Neutrophil (primary cell): Measurements from ENCODE around the gene PPDPF.
A peak's percentile ranks its signal among the peaks of the same experiment; 100 is the strongest.

ENCODE experiments used
- H3K27ac ChIP-seq: fragments of 200-600 bp; sonication (generic); 2 replicates; pipeline ENCODE4 v1.5.1; 2016; ENCODE audit warnings: mild to moderate bottlenecking, moderate library complexity
- H3K27me3 ChIP-seq: fragments of 200-600 bp; sonication (generic); 2 replicates; pipeline ENCODE4 v1.6.0; 2016; ENCODE audit warnings: mild to moderate bottlenecking
- H3K36me3 ChIP-seq: fragments of 200-600 bp; sonication (generic); 2 replicates; pipeline ENCODE4 v1.5.1; 2017
- H3K4me1 ChIP-seq, 2 experiments: fragments of 200-600 bp in 1 of 2; sonication (generic) in 1 of 2; 1 replicate in 1 of 2; 2 replicates in 1 of 2; pipeline versions ENCODE4 v1.5.1 to v1.6.1; 2013 to 2016; ENCODE audit warnings: low read depth in 1 of 2, low read length in 1 of 2, mild to moderate bottlenecking in 1 of 2, moderate library complexity in 1 of 2; ENCODE audit not compliant: control insufficient read depth in 1 of 2, insufficient read depth in 1 of 2
- H3K4me3 ChIP-seq, 2 experiments: fragments of 200-600 bp in 1 of 2; sonication (generic) in 1 of 2; 1 replicate in 1 of 2; 2 replicates in 1 of 2; pipeline ENCODE4 v1.5.1; 2013 to 2016; ENCODE audit warnings: low read depth in 1 of 2, low read length in 1 of 2, mild to moderate bottlenecking in 1 of 2, moderate library complexity in 1 of 2
- H3K9me3 ChIP-seq: fragments of 200-600 bp; sonication (generic); 2 replicates; pipeline ENCODE4 v1.5.1; 2016
- TF ChIP-seq, protein P1 (sequence below): fragments of 200-600 bp; sonication (generic); IDR thresholded peaks from 2 replicates; pipeline ENCODE4 v1.5.1; 2016; ENCODE audit warnings: antibody characterized with exemption

Gene PPDPF

GRCh38 chr20:63538204-63539091, 17.9 kb downstream of the PPDPF start:
- H3K27ac ChIP-seq = peak overlapping the region; percentile 79
- H3K4me3 ChIP-seq = peak overlapping the region; percentile 58 to 68

DNA sequence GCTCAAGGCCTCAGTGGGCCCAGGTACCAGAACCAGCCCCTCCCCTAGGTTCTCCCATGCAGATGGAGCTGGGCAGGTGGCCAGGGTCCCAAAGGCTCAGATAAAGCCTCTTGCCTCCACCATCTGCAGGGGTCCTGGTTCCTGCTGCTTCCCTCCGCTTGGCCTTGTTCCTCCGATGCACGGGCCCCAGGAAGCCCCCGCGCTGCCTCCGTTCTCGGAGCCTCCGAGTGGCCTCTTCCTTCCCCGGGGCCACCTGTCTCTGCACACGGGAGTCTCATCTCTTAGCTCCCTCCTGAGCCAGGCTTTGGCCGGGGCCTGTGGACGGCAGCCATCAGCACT, 18.5 kb downstream of the PPDPF start:
- Histone ChIP-seq H3K9me3 (no peaks in the 10 kb centered on the region), H3K4me1 (peaks cover 17 to 26% of the 10 kb centered on the region in 2 experiments), H3K36me3 (no peaks in the 10 kb centered on the region), H3K27ac (no peak overlapping the region), H3K27me3 (peaks cover 48% of the 10 kb centered on the region), H3K4me3 (no peak overlapping the region)
- TF ChIP-seq, protein P1, sequence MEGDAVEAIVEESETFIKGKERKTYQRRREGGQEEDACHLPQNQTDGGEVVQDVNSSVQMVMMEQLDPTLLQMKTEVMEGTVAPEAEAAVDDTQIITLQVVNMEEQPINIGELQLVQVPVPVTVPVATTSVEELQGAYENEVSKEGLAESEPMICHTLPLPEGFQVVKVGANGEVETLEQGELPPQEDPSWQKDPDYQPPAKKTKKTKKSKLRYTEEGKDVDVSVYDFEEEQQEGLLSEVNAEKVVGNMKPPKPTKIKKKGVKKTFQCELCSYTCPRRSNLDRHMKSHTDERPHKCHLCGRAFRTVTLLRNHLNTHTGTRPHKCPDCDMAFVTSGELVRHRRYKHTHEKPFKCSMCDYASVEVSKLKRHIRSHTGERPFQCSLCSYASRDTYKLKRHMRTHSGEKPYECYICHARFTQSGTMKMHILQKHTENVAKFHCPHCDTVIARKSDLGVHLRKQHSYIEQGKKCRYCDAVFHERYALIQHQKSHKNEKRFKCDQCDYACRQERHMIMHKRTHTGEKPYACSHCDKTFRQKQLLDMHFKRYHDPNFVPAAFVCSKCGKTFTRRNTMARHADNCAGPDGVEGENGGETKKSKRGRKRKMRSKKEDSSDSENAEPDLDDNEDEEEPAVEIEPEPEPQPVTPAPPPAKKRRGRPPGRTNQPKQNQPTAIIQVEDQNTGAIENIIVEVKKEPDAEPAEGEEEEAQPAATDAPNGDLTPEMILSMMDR = no peak

More at GRCh38 chr20:63538204-63539091, 17.9 kb downstream of the PPDPF start:
- H3K27me3 ChIP-seq = peaks cover 51% of the 10 kb centered on the region
- TF ChIP-seq, protein P1 = no peak
- H3K4me1 ChIP-seq = peaks cover 17 to 26% of the 10 kb centered on the region in 2 experiments
- H3K36me3 ChIP-seq = no peaks in the 10 kb centered on the region
- no peaks in the 10 kb centered on the region for H3K9me3 ChIP-seq

DNA sequence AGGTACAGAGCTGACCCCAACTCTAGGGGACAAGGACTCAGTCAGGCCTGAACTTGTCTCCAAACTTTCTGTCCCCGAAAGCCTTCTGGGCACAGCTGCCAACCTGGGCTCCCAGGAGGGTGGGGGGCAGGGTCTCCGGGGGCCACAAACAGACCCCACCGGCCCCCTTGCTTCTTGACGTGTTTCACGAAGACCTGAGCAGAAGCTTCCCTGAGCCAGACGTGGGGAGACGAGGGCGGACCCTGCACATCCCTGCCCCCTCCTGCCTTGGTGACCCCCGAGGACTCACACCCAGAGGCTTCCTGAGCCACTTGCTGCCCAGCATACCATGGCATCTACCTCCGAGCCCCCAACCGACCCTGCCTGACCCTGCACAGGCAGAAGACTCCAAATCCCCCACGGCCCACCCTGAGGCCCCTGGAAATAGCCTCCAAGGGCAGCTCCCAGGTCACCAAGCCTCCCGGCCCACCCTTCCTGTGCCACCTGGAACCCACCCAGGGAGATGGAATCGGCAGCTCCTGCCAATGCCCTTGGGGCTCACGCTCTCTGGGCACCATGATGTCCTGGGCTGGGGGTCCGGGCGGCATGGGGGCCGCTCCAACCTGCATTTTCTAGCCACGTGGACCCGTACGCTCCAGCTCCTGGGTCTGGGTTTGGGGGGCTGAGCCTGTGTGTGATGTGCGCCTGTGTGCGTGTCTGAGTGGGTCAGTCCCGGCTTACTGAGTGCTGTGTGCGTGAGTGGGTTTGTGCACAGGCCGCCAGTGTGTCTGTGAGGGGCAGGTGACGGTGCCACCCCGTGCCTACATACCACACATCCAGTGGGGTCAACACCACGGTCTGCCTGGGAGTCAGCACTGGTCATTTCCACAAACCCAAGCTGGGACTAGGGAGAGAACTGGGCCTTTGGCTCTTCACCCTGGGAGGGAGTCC, 19.1 kb downstream of the PPDPF start:
- TF ChIP-seq, protein P1 = no peak
- Histone ChIP-seq H3K4me3 (no peak overlapping the region), H3K36me3 (no peaks in the 10 kb centered on the region), H3K9me3 (no peaks in the 10 kb centered on the region), H3K27me3 (peaks cover 48% of the 10 kb centered on the region), H3K27ac (no peak overlapping the region), H3K4me1 (peaks cover 17 to 26% of the 10 kb centered on the region in 2 experiments)

DNA sequence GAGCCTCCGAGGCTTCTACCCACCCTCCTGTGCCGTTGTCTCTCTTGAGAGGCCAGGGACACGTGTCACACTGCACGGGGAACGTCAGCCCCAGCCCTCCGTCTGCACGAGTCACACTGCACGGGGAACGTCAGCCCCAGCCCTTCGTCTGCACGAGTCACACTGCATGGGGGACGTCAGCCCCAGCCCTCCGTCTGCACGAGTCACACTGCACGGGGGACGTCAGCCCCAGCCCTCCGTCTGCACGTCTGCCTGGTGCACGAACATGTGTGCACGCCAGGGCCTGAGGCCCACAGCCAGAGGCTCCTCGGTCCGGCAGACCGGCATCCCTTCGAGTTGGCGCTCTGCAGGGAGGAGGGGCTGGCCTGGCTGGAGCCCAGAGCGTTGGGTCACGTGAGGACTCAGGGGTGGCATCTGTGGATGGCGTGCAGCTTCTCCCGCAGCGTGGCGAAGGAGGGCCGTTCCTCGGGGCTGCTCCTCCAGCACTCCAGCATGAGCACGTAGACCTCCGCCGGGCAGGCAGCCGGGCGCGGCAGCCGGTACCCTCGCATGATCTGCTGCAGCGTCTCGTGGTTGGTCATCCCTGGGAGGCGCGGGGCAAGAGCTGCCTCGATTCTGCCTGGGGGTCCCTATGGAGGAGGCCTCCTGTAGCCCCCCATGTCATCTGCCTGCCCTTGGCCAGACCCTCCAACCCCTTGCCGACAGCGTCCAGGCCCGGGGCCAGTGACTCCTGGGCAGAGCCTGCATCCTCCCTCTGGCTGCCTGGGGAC, 20.0 kb downstream of the PPDPF start:
- Histone ChIP-seq H3K4me3 (no peak overlapping the region), H3K4me1 (peaks cover 17 to 26% of the 10 kb centered on the region in 2 experiments), H3K36me3 (no peaks in the 10 kb centered on the region), H3K27me3 (peaks cover 50% of the 10 kb centered on the region), H3K27ac (no peak overlapping the region), H3K9me3 (no peaks in the 10 kb centered on the region)
- TF ChIP-seq, protein P1 = no peak

GRCh38 chr20:63541371-63541770, 20.8 kb downstream of the PPDPF start:
- TF ChIP-seq, protein P1 = no peak
- no peaks in the 10 kb centered on the region for H3K36me3 ChIP-seq
- peaks cover 17 to 24% of the 10 kb centered on the region in 2 experiments for H3K4me1 ChIP-seq
- H3K27me3 ChIP-seq = peaks cover 57% of the 10 kb centered on the region
- H3K4me3 ChIP-seq = no peak overlapping the region
- H3K9me3 ChIP-seq = no peaks in the 10 kb centered on the region
- no peak overlapping the region for H3K27ac ChIP-seq
